SK-N-SH treated with all-trans-retinoic acid at 6 μM for 48 hours (cell line): ENCODE data around the gene SLC16A6.
"Not testable (repeated sequence)": the region's sequence is repeated elsewhere in the genome, so short reads cannot be mapped to it uniquely, and the experiment has no call there.

Source experiments
- ATAC-seq: fragments of 200-7000 bp; cut with Tn5 transposase; 3 replicates; pipeline ENCODE4 v1.9.1; 2020; ENCODE audit warnings: mild to moderate bottlenecking, moderate library complexity
- ARNTL ChIP-seq: fragments of 450-650 bp; formaldehyde crosslinking; IDR thresholded peaks from 2 replicates; pipeline ENCODE4 v1.5.0; 2020; ENCODE audit warnings: low read depth, mild to moderate bottlenecking, moderate library complexity, borderline replicate concordance
- BACH2 ChIP-seq: fragments of 250-450 bp; sonication (Bioruptor Pico); IDR thresholded peaks from 2 replicates; pipeline ENCODE4 v1.9.0; 2021; ENCODE audit warnings: mild to moderate bottlenecking, borderline replicate concordance
- ESRRG ChIP-seq: fragments of 250-450 bp; sonication (Bioruptor Pico); IDR thresholded peaks from 2 replicates; pipeline ENCODE4 v1.6.1; 2021; ENCODE audit warnings: mild to moderate bottlenecking
- GLIS3 ChIP-seq: fragments of 250-450 bp; sonication (Bioruptor Pico); IDR thresholded peaks from 2 replicates; pipeline ENCODE4 v1.5.0; 2020; ENCODE audit warnings: mild to moderate bottlenecking, moderate library complexity
- OSR1 ChIP-seq: fragments of 250-450 bp; sonication (Bioruptor Pico); IDR thresholded peaks from 2 replicates; pipeline ENCODE4 v1.8.0; 2022; ENCODE audit warnings: moderate library complexity, mild to moderate bottlenecking, inconsistent platforms
- PPARA ChIP-seq: fragments of 250-450 bp; sonication (Bioruptor Pico); IDR thresholded peaks from 2 replicates; pipeline ENCODE4 v1.5.0; 2020; ENCODE audit warnings: mild to moderate bottlenecking, borderline replicate concordance
- RARB ChIP-seq: fragments of 250-450 bp; sonication (Bioruptor Pico); IDR thresholded peaks from 2 replicates; pipeline ENCODE4 v1.8.0; 2021; ENCODE audit warnings: mild to moderate bottlenecking, moderate library complexity
- SNAI2 ChIP-seq: fragments of 250-450 bp; sonication (Bioruptor Pico); IDR thresholded peaks from 2 replicates; pipeline ENCODE4 v1.5.0; 2020; ENCODE audit warnings: mild to moderate bottlenecking, moderate library complexity
- TCF4 ChIP-seq: fragments of 250-450 bp; sonication (Bioruptor Pico); IDR thresholded peaks from 2 replicates; pipeline ENCODE4 v1.8.0; 2021; ENCODE audit warnings: mild to moderate bottlenecking, moderate library complexity, borderline replicate concordance
- TOX ChIP-seq: fragments of 250-450 bp; sonication (Bioruptor Pico); IDR thresholded peaks from 2 replicates; pipeline ENCODE4 v1.8.0; 2021; ENCODE audit warnings: mild to moderate bottlenecking, moderate library complexity, borderline replicate concordance
- ZC3H10 ChIP-seq: fragments of 250-450 bp; sonication (Bioruptor Pico); IDR thresholded peaks from 2 replicates; pipeline ENCODE4 v1.5.1; 2021; ENCODE audit warnings: mild to moderate bottlenecking, moderate library complexity
- ZFP3 ChIP-seq: fragments of 250-450 bp; sonication (Bioruptor Pico); IDR thresholded peaks from 2 replicates; pipeline ENCODE4 v1.5.0; 2020; ENCODE audit warnings: mild to moderate bottlenecking, moderate library complexity
- ZFP30 ChIP-seq: fragments of 450-650 bp; formaldehyde crosslinking; IDR thresholded peaks from 2 replicates; pipeline ENCODE4 v1.5.0; 2022; ENCODE audit warnings: mild to moderate bottlenecking, moderate library complexity
- ZNF565 ChIP-seq: fragments of 450-650 bp; formaldehyde crosslinking; conservative IDR thresholded peaks from 2 replicates; pipeline ENCODE4 v1.5.0; 2020; ENCODE audit warnings: low read depth, mild to moderate bottlenecking, moderate library complexity
- ZNF70 ChIP-seq: fragments of 450-650 bp; formaldehyde crosslinking; IDR thresholded peaks from 2 replicates; pipeline ENCODE4 v1.5.0; 2020; ENCODE audit warnings: mild to moderate bottlenecking, moderate library complexity
- ZNF8 ChIP-seq: fragments of 450-650 bp; formaldehyde crosslinking; IDR thresholded peaks from 2 replicates; pipeline ENCODE4 v1.5.0; 2020; ENCODE audit warnings: mild to moderate bottlenecking, moderate library complexity
- TF ChIP-seq, protein P1 (sequence below): fragments of 250-450 bp; sonication (Bioruptor Pico); IDR thresholded peaks from 2 replicates; pipeline ENCODE4 v1.5.0; 2020; ENCODE audit warnings: mild to moderate bottlenecking, moderate library complexity
- TF ChIP-seq, protein P2 (sequence below): fragments of 250-450 bp; sonication (Bioruptor Pico); IDR thresholded peaks from 2 replicates; pipeline ENCODE4 v1.5.1; 2020; ENCODE audit warnings: low read depth, mild to moderate bottlenecking, moderate library complexity
- TF ChIP-seq, protein P3 (sequence below): fragments of 250-450 bp; sonication (Bioruptor Pico); IDR thresholded peaks from 2 replicates; pipeline ENCODE4 v1.8.0; 2021; ENCODE audit warnings: low read depth, mild to moderate bottlenecking, moderate library complexity, borderline replicate concordance
- TF ChIP-seq, protein P4 (sequence below): fragments of 250-450 bp; sonication (Bioruptor Pico); IDR thresholded peaks from 2 replicates; pipeline ENCODE4 v1.8.0; 2020; ENCODE audit warnings: mild to moderate bottlenecking, moderate library complexity, borderline replicate concordance

Gene SLC16A6

DNA sequence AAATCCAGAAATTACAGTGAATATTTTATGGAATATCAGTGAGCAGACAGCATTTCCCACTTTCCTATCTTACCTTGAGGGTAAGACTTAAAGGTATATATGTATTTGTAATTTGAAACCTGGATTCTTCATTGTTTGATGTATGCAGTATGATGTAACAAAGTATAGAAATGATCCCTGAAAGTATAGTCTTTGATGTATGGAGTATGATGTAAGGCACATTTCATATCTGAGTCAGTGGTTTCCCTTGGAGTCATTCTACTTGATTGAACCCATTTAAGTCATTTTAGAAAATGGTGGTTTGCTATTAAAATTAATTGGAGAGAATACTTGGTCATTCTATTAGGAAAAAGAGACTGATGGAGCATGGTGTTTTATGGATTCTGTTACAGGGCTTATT, 33.0 kb downstream of the SLC16A6 start:
- TF ChIP-seq TOX (CRISPR knock-in tag) = no peak
- ATAC-seq = no peak

DNA sequence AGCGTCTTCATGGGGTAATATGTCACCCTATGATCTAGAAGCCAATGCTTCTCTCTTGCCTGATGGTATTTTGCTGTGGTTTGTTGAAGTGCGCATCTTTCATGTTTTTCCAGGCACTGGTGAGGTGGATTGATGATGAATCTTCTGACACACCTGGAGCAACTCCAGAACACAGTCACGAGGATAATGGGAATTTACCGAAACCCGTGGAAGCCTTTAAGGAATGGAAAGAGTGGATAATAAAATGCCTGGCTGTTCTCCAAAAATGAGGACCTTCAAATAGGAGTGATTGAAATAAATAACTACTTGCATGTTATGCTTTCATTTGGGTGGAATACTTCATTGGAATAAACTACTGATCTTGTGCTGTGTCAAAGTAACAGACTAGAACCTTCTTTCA, 34.2 kb downstream of the SLC16A6 start:
- ATAC-seq = not testable (repeated sequence)

DNA sequence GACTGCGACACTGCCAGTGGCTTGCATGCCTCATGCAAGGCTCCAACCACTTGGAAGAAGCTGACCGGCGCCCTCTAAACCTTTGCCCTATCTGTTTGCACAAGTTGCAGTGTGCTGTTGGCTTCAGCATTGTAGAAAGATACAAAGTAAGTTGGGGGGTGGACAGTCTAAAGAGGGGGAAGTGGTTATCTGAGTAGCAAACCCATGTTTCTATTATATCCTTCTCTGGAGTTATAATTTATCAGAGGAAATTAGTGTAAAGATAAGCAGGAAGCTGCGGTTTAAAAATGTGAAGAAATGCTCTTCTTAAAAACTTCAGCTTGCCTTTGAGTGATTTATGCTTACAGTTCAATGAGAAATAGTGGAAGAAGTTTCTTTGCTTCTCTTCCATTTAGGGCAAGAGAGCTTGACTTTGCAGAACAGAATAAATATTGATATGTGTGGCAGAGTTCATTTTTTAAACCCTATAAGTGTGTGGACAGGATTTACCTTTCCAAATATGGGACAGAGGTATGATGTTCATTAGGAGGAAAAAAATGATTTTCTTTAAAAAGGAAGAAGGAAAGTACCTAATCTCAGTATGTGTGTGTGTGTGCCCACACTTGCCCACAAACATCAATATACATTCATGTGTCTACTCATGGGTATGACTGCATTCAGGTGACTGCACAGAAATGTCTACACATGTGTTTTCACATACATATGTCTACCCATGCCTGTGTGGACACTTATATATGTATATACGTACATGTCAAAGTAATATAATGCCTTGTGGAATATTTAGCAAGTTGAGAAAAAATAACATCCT, 35.0 kb downstream of the SLC16A6 start:
- TF ChIP-seq ZNF70 (CRISPR knock-in tag) = no peak
- no peak for TF ChIP-seq ZC3H10 (CRISPR knock-in tag)
- TF ChIP-seq TCF4 (CRISPR knock-in tag) = no peak
- no peak for TF ChIP-seq TOX (CRISPR knock-in tag)
- no peak for TF ChIP-seq RARB
- no peak for TF ChIP-seq BACH2 (CRISPR knock-in tag)
- TF ChIP-seq, protein P1, sequence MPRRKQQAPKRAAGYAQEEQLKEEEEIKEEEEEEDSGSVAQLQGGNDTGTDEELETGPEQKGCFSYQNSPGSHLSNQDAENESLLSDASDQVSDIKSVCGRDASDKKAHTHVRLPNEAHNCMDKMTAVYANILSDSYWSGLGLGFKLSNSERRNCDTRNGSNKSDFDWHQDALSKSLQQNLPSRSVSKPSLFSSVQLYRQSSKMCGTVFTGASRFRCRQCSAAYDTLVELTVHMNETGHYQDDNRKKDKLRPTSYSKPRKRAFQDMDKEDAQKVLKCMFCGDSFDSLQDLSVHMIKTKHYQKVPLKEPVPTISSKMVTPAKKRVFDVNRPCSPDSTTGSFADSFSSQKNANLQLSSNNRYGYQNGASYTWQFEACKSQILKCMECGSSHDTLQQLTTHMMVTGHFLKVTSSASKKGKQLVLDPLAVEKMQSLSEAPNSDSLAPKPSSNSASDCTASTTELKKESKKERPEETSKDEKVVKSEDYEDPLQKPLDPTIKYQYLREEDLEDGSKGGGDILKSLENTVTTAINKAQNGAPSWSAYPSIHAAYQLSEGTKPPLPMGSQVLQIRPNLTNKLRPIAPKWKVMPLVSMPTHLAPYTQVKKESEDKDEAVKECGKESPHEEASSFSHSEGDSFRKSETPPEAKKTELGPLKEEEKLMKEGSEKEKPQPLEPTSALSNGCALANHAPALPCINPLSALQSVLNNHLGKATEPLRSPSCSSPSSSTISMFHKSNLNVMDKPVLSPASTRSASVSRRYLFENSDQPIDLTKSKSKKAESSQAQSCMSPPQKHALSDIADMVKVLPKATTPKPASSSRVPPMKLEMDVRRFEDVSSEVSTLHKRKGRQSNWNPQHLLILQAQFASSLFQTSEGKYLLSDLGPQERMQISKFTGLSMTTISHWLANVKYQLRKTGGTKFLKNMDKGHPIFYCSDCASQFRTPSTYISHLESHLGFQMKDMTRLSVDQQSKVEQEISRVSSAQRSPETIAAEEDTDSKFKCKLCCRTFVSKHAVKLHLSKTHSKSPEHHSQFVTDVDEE (CRISPR knock-in tag) = no peak
- TF ChIP-seq, protein P2, sequence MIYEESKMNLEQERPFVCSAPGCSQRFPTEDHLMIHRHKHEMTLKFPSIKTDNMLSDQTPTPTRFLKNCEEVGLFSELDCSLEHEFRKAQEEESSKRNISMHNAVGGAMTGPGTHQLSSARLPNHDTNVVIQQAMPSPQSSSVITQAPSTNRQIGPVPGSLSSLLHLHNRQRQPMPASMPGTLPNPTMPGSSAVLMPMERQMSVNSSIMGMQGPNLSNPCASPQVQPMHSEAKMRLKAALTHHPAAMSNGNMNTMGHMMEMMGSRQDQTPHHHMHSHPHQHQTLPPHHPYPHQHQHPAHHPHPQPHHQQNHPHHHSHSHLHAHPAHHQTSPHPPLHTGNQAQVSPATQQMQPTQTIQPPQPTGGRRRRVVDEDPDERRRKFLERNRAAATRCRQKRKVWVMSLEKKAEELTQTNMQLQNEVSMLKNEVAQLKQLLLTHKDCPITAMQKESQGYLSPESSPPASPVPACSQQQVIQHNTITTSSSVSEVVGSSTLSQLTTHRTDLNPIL (CRISPR knock-in tag) = no peak
- TF ChIP-seq, protein P3, sequence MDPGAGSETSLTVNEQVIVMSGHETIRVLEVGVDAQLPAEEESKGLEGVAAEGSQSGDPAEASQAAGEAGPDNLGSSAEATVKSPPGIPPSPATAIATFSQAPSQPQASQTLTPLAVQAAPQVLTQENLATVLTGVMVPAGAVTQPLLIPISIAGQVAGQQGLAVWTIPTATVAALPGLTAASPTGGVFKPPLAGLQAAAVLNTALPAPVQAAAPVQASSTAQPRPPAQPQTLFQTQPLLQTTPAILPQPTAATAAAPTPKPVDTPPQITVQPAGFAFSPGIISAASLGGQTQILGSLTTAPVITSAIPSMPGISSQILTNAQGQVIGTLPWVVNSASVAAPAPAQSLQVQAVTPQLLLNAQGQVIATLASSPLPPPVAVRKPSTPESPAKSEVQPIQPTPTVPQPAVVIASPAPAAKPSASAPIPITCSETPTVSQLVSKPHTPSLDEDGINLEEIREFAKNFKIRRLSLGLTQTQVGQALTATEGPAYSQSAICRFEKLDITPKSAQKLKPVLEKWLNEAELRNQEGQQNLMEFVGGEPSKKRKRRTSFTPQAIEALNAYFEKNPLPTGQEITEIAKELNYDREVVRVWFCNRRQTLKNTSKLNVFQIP (CRISPR knock-in tag) = no peak
- no peak for TF ChIP-seq ZNF8 (CRISPR knock-in tag)
- no peak for TF ChIP-seq ZFP30
- TF ChIP-seq GLIS3 (CRISPR knock-in tag) = no peak
- TF ChIP-seq SNAI2 = no peak
- TF ChIP-seq, protein P4, sequence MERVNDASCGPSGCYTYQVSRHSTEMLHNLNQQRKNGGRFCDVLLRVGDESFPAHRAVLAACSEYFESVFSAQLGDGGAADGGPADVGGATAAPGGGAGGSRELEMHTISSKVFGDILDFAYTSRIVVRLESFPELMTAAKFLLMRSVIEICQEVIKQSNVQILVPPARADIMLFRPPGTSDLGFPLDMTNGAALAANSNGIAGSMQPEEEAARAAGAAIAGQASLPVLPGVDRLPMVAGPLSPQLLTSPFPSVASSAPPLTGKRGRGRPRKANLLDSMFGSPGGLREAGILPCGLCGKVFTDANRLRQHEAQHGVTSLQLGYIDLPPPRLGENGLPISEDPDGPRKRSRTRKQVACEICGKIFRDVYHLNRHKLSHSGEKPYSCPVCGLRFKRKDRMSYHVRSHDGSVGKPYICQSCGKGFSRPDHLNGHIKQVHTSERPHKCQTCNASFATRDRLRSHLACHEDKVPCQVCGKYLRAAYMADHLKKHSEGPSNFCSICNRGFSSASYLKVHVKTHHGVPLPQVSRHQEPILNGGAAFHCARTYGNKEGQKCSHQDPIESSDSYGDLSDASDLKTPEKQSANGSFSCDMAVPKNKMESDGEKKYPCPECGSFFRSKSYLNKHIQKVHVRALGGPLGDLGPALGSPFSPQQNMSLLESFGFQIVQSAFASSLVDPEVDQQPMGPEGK = no peak
- TF ChIP-seq ESRRG (CRISPR knock-in tag) = no peak
- TF ChIP-seq ZFP3 (CRISPR knock-in tag) = no peak
- no peak for TF ChIP-seq OSR1 (CRISPR knock-in tag)
- TF ChIP-seq PPARA (CRISPR knock-in tag) = no peak
- TF ChIP-seq, all 23 proteins: peak for 0

DNA sequence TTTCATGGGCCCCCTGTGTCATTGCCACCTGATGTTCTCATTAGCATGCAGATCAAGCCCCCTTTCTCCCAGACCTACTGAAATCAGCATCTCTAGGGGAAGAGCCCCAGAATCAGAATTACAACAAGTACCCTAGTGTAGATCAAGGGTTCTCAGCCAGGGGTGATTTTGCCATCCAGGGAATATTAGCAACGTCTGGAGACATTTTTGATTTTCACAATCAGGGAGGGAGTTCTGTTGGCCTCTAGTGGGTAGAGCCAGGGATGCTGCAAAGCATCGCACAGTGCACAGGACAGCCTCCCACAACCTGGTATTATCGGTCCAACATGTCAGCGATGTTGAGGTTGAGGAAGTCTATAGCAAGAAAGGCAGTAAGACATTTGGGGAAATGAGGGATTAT, 35.8 kb downstream of the SLC16A6 start:
- no peak for ATAC-seq
- TF ChIP-seq RARB (no peak), TCF4 (CRISPR knock-in tag) (no peak), ARNTL (CRISPR knock-in tag) (no peak), TOX (CRISPR knock-in tag) (no peak), PPARA (CRISPR knock-in tag) (no peak), ZNF8 (CRISPR knock-in tag) (no peak), ZNF70 (CRISPR knock-in tag) (no peak), ZNF565 (CRISPR knock-in tag) (no peak), ZFP30 (no peak), GLIS3 (CRISPR knock-in tag) (no peak), ZFP3 (CRISPR knock-in tag) (no peak)
- TF ChIP-seq, protein P3 (CRISPR knock-in tag) = no peak
- TF ChIP-seq, protein P1 (CRISPR knock-in tag) = no peak
- TF ChIP-seq, protein P4 = no peak

More for the DNA sequence above, 35.0 kb downstream of the SLC16A6 start:
- ATAC-seq = no peak
